Fibroblast of skin of back (primary cell): ENCODE results near the gene RANBP17.

Source experiments
- DNase-seq: peaks from one replicate; pipeline ENCODE4 v3.0.0-alpha.2; 2013

Gene RANBP17

GRCh38 chr5:171323007-171323406, 461.2 kb downstream of the RANBP17 start:
- DNase-seq: no peak

- DNase-seq: no peak
These were observed 462.2 kb downstream of the RANBP17 start for GRCh38 chr5:171323806-171324632.

- no peak for DNase-seq
These were observed 468.2 kb downstream of the RANBP17 start for GRCh38 chr5:171330021-171330420.

- no peak for DNase-seq
These were observed 473.8 kb downstream of the RANBP17 start for GRCh38 chr5:171335616-171336015.

GRCh38 chr5:171336521-171337209, 474.8 kb downstream of the RANBP17 start:
- DNase-seq: peak; percentile 61

- no peak for DNase-seq
These were observed 475.4 kb downstream of the RANBP17 start for GRCh38 chr5:171337210-171337569.

GRCh38 chr5:171340042-171340441, 478.2 kb downstream of the RANBP17 start:
- no peak for DNase-seq

GRCh38 chr5:171340491-171340890, 478.7 kb downstream of the RANBP17 start:
- DNase-seq: no peak

GRCh38 chr5:171342362-171343111, 480.7 kb downstream of the RANBP17 start:
- DNase-seq: peak; percentile 65

- no peak for DNase-seq
These were observed 483.3 kb downstream of the RANBP17 start for GRCh38 chr5:171344936-171345608.
